HUES6 (cell line): ENCODE results near the gene GIPC2.
"Not testable (repeated sequence)": the region's sequence is repeated elsewhere in the genome, so short reads cannot be mapped to it uniquely, and the experiment has no call there.

Experiments
- H3K27ac ChIP-seq: 2 replicates; pipeline ENCODE4 v1.7.0; 2013; ENCODE audit warnings: low read depth, mild to moderate bottlenecking, low read length, inconsistent platforms
- H3K27me3 ChIP-seq: 2 replicates; pipeline ENCODE4 v1.6.1; 2013; ENCODE audit warnings: low read length; ENCODE audit not compliant: control insufficient read depth, insufficient read depth
- H3K36me3 ChIP-seq: 2 replicates; pipeline ENCODE4 v1.6.1; 2013; ENCODE audit warnings: low read length; ENCODE audit not compliant: control insufficient read depth, insufficient read depth
- H3K4me1 ChIP-seq: 2 replicates; pipeline ENCODE4 v1.6.1; 2013; ENCODE audit warnings: low read length; ENCODE audit not compliant: control insufficient read depth, insufficient read depth
- H3K4me3 ChIP-seq: 2 replicates; pipeline ENCODE4 v1.5.1; 2013; ENCODE audit warnings: low read depth, low read length
- H3K9ac ChIP-seq: one replicate; pipeline ENCODE4 v1.6.1; 2013; ENCODE audit warnings: mild to moderate bottlenecking, low read length
- H3K9me3 ChIP-seq: 2 replicates; pipeline ENCODE4 v1.6.1; 2013; ENCODE audit warnings: low read depth, low read length; ENCODE audit not compliant: control insufficient read depth, insufficient read depth

GIPC2 gene

DNA sequence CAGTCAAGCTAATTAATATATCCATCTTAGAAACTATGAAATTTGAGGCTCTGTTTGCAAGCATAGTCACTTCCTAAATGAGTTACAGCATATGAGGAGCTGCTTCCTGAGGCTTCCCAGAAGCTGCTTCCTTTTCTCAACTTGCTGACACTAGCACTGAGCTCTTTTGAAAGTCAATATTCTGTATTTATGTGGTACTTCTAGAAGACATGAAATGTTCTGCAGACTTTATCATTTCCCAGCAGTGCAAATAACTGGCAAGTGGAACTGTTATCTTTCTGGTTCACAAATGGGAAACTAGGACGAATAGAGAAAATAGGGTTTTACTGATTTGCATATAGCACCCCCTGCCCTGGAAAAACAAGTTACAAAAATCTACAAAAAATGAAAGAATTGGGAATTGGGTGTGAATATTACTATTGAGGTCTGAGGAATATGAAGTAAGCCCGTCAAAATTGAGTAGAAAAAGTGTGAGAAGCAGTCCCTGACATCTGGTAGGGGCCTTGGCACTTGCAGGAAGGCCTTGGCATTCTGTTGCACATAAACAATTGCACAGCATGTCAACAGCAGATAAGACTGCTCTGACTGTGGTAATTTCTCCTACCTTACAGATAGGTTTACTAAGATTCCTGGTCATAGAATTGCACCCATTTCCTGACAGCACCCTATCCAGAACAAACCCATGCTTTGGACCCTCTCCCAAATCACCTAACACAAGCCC lies 7.1 kb downstream of the GIPC2 start:
- no peak overlapping the region for H3K27ac ChIP-seq
- no peak overlapping the region for H3K9ac ChIP-seq
- peaks cover 7% of the 10 kb centered on the region for H3K4me1 ChIP-seq
- H3K27me3 ChIP-seq = peaks cover under 1% of the 10 kb centered on the region; the same call in 1 of the 2 replicates
- no peak overlapping the region for H3K4me3 ChIP-seq
- H3K36me3 ChIP-seq = no peaks in the 10 kb centered on the region
- no peaks in the 10 kb centered on the region for H3K9me3 ChIP-seq

DNA sequence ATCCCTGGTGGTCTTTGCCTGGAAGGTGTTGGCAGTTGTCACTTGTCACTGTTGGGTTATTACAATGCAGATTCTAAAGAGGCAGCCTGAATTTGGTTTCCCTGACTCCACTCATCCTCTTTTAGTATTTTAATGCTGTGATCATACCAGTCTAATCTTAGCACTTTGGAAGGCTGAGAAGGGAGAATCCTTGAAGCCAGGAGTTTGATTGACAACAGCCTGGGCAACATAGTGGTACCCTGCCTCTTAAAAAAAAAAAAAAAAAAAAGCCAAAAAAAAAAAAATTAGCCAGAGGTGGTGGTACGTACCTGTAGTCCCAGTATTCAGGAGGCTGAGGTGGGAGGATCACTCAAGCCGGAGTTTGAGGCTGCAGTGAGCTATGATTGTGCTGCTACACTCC lies 7.7 kb downstream of the GIPC2 start:
- no peaks in the 10 kb centered on the region for H3K27me3 ChIP-seq
- no peak overlapping the region for H3K9ac ChIP-seq
- no peak overlapping the region for H3K27ac ChIP-seq
- H3K4me1 ChIP-seq = peaks cover 7% of the 10 kb centered on the region
- no peak overlapping the region for H3K4me3 ChIP-seq
- H3K9me3 ChIP-seq = no peaks in the 10 kb centered on the region
- no peaks in the 10 kb centered on the region for H3K36me3 ChIP-seq

DNA sequence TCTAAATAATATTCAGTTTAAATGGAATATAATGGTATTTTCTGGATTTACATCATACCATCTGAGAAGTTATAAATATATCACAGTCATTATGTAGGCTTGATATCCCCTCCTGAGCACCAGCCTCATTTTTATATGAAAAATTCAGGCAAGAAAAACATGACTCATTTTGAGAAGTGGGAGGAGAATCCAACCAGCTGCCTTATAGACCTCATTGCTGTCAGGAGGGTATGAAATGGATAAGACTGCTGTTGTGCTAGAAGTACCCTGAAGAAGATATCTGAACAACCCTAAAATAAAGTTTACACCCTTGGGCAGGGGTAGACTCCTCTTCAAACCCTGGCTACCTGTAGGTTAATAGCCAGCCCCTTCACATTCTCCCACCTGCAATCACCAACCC lies 8.8 kb downstream of the GIPC2 start:
- Histone ChIP-seq H3K27me3 (no peaks in the 10 kb centered on the region), H3K9me3 (no peaks in the 10 kb centered on the region), H3K4me3 (no peak overlapping the region), H3K27ac (no peak overlapping the region), H3K9ac (no peak overlapping the region), H3K36me3 (no peaks in the 10 kb centered on the region), H3K4me1 (peaks cover 3% of the 10 kb centered on the region; the same call in 1 of the 2 replicates)

GRCh38 chr1:78054972-78055371 lies 9.2 kb downstream of the GIPC2 start:
- no peak overlapping the region for H3K9ac ChIP-seq
- H3K4me1 ChIP-seq = peaks cover 3% of the 10 kb centered on the region; the same call in 1 of the 2 replicates

DNA sequence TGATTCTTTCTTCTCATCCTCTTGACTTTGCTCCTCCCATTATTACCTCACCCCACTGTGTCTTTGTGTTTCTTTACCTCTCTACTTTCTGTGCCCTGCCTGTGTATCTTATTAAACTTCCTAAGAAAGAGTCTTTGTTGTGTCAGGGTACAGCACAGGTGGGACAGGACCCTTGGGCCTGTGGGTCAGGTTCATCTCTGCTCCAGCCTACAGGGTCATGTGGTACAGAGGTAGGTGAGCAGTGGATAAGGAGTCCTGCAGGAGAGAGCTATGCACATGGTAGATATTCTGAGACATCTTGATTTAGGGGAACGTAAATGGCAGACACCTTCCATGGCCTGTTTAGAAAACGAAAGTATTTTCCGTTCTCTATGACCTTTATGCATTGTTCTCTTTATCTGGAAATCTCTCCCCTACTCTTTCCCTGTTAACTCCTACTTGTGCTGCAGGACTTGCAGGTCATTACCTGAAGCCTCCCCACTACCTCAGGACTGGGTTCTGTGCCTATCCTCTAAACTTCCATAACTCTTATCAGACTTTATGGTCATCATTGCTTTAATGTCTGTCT lies 9.9 kb downstream of the GIPC2 start:
- Histone ChIP-seq H3K9ac (no peak overlapping the region), H3K27me3 (no peaks in the 10 kb centered on the region), H3K4me3 (no peak overlapping the region), H3K9me3 (no peaks in the 10 kb centered on the region), H3K27ac (no peak overlapping the region), H3K36me3 (no peaks in the 10 kb centered on the region), H3K4me1 (peaks cover 3% of the 10 kb centered on the region; the same call in 1 of the 2 replicates)

More at GRCh38 chr1:78054972-78055371, 9.2 kb downstream of the GIPC2 start:
- no peaks in the 10 kb centered on the region for H3K36me3 ChIP-seq
- no peak overlapping the region for H3K4me3 ChIP-seq
- no peaks in the 10 kb centered on the region for H3K27me3 ChIP-seq
- H3K27ac ChIP-seq = no peak overlapping the region
- H3K9me3 ChIP-seq = no peaks in the 10 kb centered on the region

DNA sequence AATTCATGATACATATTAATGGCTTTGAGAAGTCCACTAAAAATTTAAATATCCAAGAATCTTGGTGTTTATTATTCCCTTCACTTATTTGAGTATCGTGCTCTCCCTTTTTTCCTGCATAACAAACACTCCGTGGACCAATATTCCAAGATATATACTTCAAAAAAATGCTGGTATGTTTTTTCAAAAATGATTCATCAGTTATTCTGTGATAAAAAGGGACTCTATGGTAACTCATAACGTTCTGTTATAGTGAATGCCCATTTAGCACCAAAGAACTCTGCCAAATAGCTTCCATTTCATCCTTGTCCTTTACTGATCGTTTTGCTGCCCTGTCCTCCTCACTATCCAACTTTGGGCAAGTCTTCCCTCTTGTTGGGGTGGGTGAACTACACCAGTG lies 12.9 kb downstream of the GIPC2 start:
- no peaks in the 10 kb centered on the region for H3K4me1 ChIP-seq

DNA sequence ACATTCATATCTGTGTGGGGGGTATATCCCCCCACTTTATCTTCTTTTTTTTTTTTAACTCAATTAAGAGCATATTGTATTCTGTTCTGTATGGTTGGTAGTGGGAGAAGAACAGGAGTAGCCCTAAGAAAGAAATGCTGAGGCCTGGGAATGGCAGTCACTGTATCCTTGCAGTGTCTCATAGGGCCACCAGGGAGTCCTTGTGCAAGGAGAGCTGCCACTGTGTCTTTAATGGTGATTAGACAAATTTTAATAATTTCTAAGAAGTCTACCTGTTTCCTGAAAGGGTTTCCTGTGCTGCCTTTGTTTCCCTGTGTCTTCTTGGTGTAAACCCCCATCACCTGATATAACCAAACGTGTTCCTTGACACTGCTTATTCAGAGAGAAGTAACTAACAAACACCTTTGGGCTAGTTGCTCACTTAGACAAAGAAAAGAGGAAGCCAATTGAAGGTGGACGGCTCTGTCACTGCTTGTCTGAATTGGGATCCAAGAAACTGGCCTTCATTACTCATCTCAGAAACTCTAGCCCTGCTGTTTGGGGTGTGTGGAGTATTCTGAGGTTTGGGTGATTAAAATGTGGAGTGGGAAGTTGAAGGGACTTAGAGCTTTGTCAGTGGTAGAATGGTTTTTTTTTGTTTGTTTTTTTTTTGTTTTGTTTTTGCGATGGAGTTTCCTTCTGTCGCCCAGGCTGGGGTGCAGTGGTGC lies 15.2 kb downstream of the GIPC2 start:
- no peak overlapping the region for H3K9ac ChIP-seq
- no peaks in the 10 kb centered on the region for H3K36me3 ChIP-seq
- no peaks in the 10 kb centered on the region for H3K27me3 ChIP-seq
- no peak overlapping the region for H3K27ac ChIP-seq
- H3K4me1 ChIP-seq = no peaks in the 10 kb centered on the region
- H3K9me3 ChIP-seq = no peaks in the 10 kb centered on the region
- no peak overlapping the region for H3K4me3 ChIP-seq

More for the DNA sequence above, 12.9 kb downstream of the GIPC2 start:
- Histone ChIP-seq H3K36me3 (no peaks in the 10 kb centered on the region), H3K4me3 (no peak overlapping the region), H3K27ac (no peak overlapping the region), H3K9ac (no peak overlapping the region), H3K9me3 (no peaks in the 10 kb centered on the region), H3K27me3 (no peaks in the 10 kb centered on the region)

DNA sequence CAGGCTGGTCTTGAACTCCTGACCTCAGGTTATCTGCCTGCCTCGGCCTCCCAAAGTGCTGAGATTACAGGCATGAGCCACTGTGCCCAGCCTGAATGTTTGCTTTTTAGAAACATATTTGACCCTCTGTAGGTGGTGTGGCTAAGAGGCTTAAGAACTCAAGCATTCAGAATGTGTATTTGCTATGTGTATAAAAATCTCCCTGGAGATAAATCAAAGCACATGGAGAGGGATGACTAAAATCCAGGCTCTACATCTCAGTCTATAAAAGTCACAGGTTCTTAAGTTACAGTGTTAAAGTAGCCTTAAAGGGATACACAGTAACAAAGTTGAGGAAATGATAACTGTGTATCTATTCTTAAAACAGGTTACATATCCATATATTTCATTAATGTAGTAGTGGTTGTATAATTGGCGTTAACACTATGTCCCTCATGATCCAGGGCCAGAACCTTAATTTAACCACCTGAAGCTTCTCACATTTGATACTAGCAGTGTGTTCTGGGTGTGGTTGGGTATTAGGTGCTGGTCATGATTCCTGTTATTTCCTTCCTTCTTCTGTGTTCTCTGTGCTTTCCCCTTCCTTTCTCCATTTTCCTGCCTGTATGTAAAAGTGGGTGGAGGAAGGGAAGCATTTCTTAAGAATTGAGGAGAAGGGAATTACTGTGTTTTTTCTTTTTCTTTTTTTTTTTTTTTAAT lies 16.2 kb downstream of the GIPC2 start:
- no peak overlapping the region for H3K9ac ChIP-seq
- H3K4me1 ChIP-seq = no peaks in the 10 kb centered on the region
- H3K27me3 ChIP-seq = no peaks in the 10 kb centered on the region
- no peaks in the 10 kb centered on the region for H3K9me3 ChIP-seq
- H3K4me3 ChIP-seq = no peak overlapping the region
- no peaks in the 10 kb centered on the region for H3K36me3 ChIP-seq
- no peak overlapping the region for H3K27ac ChIP-seq

DNA sequence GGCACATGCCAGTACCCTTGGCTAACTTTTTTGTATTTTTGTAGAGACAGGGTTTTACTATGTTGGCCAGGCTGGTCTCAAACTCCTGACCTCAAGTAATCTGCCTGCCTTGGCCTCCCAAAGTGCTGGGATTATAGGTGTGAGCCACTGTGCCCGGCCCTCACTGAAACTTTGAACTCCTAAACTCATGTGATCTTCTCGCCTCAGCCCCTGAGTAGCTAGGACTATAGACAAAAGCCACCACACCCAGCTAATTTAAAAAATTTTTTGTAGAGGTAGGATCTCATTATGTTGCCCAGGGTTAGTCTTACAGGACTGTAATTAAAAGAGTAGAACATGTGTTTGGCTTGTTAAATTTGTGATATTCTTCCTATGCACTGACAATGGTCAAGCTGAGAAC lies 19.1 kb downstream of the GIPC2 start:
- not testable (repeated sequence) for H3K27ac ChIP-seq, H3K4me3 ChIP-seq, H3K27me3 ChIP-seq, H3K9ac ChIP-seq, H3K9me3 ChIP-seq, H3K4me1 ChIP-seq, H3K36me3 ChIP-seq

DNA sequence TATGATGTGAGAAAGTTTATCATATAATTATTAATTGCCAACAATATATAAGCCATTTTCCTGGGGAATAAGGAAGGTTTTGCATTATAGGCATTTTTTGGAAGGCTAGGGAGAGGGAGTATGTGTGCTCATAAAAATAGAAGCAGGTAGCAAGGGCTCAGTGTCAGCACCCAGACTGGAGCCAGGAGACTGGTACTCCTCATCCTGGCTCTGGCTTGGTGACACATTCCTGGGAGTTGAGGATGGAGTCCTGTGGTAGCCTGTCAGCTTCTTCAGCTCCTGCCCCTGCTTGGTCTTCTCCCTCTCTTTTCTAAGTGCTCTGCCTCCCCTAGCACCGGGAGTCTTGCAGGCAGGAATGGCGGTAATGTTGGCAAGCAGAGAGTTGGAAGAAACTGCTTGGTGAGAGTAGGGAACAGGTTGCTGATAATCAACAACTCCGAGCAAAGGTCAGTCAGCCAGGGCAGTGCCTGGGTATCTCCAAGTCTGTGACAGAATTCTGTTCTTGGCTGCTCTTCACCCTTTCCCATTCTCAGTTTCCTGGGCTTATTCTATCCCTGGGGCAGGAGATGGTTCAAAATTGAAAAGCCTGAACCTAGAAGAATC lies 23.0 kb downstream of the GIPC2 start:
- Histone ChIP-seq H3K9me3 (no peaks in the 10 kb centered on the region), H3K27me3 (no peaks in the 10 kb centered on the region; the same call in 1 of the 2 replicates), H3K27ac (no peak overlapping the region), H3K4me3 (no peak overlapping the region), H3K9ac (no peak overlapping the region), H3K36me3 (no peaks in the 10 kb centered on the region), H3K4me1 (no peaks in the 10 kb centered on the region)
